Stimulated activated CD4-positive, alpha-beta T cell treated with anti-CD3 and anti-CD28 coated beads, Interleukin-2, amount 100 ng/mL, for 4 hours (primary cell): Measurements from ENCODE around the gene FUT4.
"Not testable (repeated sequence)": the region's sequence is repeated elsewhere in the genome, so short reads cannot be mapped to it uniquely, and the experiment has no call there.

Source experiments
- DNase-seq: peaks from one replicate; pipeline ENCODE4 v3.0.0-alpha.2; 2020; ENCODE audit warnings: low read depth

The FUT4 gene

DNA sequence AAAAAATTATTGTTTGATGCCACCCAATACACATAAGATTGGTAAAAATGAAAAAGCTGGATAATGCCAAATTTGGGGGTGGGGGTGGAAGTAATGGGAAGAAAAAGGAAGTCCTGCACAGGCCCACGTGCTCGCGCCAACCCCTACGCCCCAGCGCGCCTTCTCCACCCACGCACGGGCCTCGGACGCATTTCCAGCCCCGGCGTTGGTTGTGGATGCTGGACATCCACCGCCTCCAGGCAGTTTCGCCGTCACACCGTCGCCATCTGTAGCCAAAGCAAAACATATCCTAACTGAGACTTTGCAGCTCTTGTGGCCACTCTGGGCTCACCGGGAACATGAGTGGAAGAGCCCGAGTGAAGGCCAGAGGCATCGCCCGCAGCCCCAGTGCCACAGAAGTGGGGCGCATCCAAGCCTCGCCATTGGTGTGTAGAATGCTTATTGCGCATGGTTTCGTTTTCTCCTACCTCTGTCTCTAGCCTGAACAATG lies 23.5 kb downstream of the FUT4 start, which contains the start of gene PIWIL4:
Gene PIWIL4 (plus strand): TSS at position 188 of the 490 bp plus-strand sequence. CDS start 151 bp downstream, at position 339.
- no peak for DNase-seq

DNA sequence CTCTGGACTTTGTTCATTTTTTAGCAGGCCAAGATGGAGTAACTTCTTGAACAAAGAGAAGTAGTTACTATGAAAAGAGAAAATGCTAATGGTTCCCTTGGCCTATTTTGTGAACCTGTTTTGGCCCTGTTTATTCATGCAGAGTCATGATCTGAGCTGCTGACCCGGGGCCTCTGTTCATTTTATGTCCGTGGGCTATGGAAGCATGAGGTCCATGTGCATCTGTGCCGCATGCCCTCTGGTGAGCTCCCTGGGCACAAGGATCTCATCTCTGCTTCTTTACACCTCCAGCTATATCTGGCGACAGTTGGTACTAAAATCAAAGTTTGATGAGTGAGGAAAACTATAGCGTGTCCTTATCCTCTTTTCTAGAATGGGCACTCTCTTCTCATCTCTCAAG lies 24.5 kb downstream of the FUT4 start:
- no peak for DNase-seq

DNA sequence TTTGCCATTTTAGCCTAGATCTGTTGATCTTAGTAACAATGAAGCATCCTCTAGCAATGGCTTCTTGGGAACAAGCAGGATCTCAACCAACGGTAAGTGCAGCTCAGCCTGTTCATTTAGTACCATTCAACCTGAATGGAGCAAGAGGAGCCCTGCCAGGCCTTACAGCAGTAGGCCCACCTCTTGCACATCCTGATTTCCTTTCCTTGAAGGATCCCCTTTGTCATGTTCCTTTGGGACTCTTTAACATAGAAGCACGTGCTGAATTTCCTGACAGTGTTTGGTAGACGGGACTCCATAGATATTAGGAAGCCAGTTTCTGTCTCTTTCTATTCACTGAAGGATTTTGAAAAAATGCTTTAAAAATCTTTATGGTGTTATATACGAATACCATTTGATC lies 25.0 kb downstream of the FUT4 start:
- DNase-seq, result no peak

DNA sequence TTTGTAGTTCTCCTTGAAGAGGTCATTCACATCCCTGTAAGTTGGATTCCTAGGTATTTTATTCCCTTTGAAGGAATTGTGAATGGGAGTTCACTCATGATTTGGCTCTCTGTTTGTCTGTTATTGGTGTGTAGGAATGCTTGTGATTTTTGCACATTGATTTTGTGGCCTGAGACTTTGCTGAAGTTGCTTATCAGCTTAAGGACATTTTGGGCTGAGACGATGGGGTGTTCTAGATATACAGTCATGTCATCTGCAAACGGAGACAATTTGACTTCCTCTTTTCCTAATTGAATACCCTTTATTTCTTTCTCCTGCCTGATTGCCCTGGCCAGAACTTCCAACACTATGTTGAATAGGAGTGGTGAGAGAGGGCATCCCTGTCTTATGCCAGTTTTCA lies 29.3 kb downstream of the FUT4 start:
- not testable (repeated sequence) for DNase-seq

DNA sequence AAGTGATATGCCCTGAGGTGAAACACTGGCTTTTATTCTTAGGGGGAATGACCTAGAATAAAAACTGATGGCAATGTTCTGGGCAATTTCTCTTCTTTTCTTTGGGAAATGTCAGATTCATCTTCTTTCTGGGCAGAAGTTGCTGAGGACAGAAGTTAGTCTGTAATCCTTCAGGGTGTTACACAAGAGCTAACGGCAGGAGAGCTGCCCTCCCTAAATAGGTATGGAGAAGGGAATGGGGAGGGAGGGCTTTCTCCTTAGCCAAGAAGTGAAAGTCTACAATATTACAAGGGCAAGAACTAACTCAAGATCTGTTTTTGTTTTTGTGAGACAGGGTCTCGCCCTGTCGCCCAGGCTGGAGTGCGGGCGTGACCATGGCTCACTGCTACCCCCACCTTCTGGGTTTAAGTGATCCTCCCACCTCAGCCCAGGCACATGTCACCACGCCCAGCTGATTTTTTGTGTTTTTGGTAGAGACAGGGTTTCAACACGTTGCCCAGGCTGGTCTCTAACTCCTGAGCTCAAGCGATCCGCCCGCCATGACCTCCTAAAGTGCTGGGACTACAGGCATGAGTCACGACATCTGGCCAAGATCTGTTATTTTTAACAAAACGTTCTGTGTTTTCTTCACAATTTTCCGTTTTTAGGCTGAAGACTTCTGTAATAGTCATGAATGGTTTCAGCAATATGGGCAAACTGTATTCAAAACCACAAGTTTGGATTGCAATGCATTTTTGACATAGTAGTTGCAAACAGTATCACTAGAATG lies 30.7 kb downstream of the FUT4 start:
- no peak for DNase-seq

DNA sequence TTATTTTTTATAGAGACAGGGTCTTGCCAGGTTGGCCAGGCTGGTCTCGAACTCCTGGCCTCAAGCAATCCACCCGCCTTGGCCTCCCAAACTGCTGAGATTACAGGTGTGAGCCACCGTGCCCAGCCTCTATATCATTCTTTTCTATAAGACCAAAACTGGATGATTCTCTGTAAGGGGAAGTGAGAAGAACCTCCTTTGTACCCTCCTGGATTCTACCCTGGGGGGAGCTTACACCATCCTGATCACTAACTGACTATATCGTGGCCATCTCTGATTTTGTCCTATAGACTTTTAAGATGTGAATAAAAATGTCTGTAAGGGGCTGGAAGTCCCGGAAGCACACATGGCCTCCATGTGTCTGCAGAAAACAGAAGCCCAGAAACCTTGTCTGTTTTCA lies 32.6 kb downstream of the FUT4 start:
- no peak for DNase-seq

DNA sequence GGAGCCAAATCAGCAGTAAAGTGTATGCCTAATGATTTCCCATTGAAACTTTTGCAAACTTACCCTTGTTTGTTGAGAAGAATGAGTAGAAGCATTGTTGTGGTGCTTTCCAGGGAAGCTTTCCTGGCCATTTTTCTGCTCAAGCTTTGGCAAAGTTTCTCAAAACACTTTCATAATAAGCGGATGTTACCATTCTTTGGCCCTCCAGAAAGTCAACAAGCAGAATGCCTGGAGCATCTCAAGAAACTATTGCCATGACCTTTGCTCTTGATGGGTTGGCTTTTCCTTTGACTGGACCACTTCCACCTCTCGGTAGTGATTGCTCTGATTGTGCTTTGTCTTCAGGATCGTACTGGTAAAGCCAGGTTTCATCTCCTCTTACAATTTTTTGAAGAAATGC lies 34.1 kb downstream of the FUT4 start:
- DNase-seq, result no peak

DNA sequence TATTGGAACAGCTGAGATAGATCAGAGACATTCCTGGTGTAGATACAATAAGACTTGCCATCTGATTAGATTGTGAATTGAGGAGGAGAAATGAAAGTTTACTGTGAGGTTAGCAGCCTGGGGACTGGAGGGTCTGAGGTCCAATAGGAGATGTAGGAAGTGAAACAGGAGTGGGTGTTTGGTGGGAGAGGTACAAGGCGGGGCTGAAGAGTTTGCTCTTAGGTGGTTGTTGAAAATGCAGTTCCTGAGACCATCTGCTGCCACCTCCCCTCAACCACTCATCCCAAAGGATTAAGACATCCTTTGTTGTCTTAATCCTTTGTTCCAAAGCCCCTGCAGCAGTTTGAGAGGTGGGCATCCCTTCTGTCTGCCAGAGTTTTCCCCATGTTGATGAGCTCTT lies 38.2 kb downstream of the FUT4 start:
- DNase-seq, result no peak

DNA sequence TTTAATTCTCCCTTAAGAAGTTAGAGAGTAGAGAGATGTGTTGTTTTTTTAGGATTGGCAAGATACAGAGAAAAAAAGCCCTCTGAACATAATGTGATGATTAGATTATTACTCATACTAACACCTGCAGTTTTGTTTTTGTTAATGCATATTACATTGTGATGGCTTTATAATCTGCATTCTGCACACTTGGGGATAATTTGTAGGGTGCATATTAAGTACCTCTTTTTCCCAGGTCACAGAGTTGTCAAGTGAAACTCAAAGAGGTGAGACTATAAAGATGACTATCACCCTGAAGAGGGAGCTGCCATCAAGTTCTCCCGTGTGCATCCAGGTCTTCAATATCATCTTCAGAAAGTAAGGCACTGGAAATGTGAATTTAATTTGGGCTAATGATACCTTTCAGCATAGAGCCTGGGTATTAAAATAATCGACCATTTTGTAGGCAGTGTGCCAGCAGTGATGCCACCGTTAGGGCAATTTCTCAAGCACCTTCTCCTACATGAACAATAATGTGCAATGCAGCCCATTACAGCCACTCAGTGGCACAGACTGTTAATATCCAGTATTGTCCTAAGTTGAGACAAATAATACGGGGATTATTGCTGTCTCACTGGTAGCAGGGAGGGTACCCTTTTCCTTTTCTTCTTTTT lies 39.6 kb downstream of the FUT4 start:
- no peak for DNase-seq

DNA sequence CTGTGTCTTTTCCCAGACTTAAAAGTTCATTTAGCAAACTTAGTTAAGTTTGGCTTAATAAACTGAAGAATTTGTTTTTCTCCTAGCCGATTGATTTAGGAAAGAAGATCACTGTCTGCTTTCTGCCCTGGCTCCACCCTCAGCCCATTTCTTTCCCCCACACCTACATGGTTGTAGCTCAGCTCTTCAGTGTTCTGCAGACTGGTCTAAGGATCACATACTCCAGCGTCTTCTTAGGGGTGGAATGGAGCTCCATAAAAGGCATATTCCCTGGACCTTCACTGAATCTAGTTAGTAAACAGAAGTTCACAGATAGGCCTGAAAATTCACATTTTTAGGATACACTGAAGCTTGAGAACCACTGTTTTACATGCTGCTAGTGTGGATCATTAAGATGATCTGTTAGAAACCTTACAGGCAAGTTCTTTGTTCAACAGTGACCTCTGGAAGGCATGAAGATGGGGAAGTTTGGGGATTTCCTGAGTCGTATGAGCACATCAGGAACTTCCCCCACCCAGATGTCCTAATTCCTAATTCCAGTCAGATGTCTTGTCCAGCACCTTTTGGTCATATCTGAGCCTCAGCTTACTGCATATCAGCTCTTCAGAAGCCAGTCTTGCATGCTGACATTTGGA lies 40.3 kb downstream of the FUT4 start:
- no peak for DNase-seq

DNA sequence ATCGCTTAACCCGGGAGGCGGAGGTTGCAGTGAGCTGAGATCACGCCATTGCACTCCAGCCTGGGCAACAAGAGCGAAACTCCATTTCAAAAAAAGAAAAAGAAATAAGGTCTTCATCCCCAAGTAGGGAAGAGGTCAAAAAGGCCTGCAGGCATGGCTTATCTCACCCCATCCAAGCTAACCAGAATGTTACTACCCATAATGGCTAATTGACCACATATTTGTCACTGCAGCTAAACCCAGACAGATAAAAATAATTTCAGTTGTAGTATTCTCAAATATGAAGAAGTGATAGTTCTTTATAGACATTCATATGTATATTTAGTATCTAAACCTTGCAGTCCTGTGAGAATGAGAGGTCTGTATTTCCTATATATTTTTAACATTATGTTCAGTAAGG lies 41.3 kb downstream of the FUT4 start:
- no peak for DNase-seq

DNA sequence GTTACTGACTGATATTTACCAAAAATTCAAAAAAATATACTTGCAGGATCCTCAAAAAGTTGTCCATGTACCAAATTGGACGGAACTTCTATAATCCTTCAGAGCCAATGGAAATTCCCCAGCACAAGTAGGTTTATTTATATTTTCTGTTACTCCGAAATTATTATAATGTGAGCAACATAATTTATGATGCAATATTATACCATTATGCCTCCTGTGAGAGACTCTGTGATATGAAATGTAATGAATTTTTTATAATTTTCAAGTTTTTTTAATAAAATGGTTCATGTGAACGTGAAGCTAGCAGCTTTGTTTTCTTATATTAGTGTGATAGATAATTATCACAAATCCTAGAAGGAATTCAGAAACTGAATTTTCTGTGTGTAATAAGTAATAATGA lies 41.7 kb downstream of the FUT4 start:
- DNase-seq, result no peak

DNA sequence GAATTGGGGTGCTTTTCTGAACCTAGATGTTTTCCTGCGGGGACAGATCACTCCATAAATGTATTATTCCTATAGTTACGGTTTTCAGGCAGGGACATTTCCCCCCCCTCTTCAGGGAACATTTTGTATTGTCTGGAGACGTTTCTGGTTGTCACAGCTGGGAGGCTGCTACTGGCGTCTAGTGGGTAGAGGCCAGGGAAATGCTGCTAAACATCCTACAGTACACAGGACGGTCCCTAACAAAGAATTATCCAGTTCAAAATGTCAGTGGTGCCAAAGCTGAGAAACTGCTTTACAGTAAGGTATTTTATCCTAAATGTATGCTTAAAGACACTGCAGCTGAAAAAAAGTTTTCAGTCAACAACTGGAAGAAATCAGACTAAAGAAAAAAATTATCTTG lies 42.8 kb downstream of the FUT4 start:
- no peak for DNase-seq

DNA sequence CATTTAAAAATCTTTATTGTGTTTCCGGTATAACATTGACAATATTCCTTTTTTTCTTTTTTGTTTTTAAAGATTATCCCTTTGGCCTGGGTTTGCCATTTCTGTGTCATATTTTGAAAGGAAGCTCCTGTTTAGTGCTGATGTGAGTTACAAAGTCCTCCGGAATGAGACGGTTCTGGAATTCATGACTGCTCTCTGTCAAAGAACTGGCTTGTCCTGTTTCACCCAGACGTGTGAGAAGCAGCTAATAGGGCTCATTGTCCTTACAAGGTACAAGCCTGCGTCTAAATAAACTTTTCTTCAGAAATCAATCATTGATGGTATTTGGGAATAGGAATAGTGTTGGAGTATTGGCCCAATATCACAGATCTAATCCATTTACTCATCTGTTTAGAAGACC lies 43.3 kb downstream of the FUT4 start:
- DNase-seq, result no peak

DNA sequence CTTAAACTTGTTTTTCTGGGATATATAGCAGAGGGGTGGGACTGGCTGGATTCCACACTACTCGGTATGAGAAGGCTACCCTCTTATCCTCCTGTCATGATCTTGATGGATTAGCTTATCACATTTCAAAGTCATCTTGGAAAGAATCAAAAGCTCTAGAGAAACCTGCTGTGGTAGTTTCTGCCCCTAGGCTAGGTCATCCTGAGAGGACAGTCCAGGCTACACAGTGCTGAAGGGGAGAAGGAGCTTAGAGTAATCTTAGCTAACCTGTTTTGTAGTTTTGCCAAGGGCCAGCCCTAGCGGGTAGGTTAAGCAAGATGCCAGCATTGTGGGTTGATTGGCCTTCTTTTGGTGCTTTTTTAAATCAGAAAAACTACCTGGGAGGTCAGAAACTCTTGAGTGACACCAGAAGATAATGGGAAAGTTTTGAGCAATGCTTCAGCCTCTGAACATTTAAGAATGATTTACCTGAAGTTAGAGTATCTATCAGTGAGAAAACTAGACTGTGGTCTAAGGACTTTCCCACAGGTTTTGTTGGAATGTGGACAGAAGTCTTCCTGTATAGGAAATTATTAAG lies 44.7 kb downstream of the FUT4 start:
- no peak for DNase-seq

DNA sequence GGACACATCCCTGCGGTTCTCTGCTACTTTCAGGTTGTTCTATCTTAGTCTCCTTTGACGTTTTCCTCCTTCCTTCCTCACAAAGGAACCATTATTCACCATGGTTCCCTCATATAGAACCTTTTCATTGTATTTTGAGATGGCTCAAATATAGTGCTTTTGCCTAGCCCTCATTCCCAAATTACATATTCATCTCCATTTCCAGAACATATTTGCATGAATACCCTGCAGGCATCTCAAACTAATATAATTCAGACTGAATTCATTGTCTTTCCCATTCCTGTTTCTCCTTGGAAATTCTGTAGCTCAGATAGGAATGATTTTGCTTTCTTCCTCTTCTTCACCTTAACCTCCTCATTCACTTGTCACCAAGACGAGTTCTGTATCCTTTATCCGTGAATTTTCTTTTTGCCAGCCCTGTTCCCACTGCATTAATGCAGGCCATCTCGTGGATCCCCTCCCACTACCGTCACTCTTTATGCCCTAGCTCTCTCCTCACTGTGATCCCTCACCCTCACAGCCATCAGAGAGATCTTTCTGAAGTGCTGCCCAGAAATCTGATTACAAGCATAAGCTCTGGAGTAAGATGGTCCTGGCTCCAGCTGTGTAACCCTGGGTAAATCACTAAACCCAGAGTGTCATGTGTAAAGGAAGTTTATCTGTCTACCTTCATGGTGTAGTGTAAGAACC lies 46.8 kb downstream of the FUT4 start:
- DNase-seq, result no peak

DNA sequence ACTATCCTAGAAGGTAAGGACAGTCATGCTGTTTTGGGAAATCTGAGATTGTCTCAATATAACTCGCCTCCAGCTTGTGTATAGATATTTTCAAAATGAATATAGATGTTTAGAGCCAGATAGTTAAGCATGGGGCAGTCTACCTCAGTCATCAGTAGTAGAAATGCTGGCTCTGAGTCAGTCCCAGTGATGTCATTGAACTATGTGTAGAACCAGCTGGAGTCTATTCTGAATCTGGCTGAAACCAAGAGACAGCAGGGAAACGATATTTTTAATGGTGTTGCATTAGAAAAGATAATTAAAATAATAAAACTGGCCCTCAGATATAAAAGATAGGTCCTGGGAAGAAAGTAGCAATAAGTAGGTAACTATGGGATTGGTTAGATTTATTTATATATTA lies 49.3 kb downstream of the FUT4 start:
- DNase-seq, result no peak

DNA sequence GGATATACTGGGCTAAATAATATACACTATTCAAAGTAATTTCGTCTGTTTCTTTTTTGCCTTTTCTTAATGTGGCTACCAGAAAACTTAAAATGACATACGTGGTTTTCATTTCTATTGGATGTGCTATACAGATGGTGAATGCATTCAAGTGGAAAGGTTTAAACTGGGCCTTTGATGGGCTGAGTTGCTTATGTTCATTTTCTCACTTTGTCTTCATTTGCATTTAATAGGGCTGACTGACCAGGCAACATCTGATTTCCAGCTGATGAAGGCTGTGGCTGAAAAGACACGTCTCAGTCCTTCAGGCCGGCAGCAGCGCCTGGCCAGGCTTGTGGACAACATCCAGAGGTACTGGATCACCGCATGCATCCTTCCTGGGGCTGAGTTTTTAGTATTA lies 51.4 kb downstream of the FUT4 start:
- DNase-seq, result no peak

DNA sequence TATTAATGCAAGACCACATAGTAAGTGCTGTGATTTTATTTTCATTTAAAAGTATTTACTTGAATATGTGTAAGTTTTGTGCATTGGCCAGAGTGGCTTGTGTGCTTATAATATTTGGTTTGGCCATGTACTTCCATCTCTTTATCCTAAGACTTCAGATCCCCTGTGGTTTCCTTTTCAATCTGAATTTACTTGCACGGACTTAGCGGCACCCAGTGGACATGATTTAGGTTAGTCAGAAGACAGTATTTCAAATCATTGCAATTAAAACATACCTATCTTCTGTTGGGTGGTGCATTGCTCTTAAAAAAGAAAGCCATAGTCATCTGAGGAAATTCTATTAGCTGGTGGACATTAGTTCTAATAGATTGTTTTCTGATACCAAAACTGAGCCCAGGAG lies 54.2 kb downstream of the FUT4 start:
- DNase-seq, result no peak
